PC-9 (cell line): ENCODE measurements around the gene SIAH3.

Experiments used
- CTCF ChIP-seq: fragments of 200-600 bp; sonication (generic); conservative IDR thresholded peaks from 2 replicates; pipeline ENCODE4 v1.6.1; 2017; ENCODE audit warnings: mixed run types, antibody characterized with exemption, mild to moderate bottlenecking, moderate library complexity
- EZH2 ChIP-seq: fragments of 200-600 bp; sonication (generic); IDR thresholded peaks from 2 replicates; pipeline ENCODE4 v1.8.0; 2017; ENCODE audit warnings: antibody characterized with exemption, low read depth

- no peak for TF ChIP-seq CTCF
- no peak for TF ChIP-seq EZH2
Measured at GRCh38 chr13:45747071-45747470, 104.5 kb downstream of the SIAH3 start.
